Uterus (tissue), 4 donors: Measurements from ENCODE around the gene NAV3. TPM values are rescaled to one million over a fixed set of nuclear protein-coding genes. Genes with fewer than 3 reads are reported as not detected.

ENCODE experiments used
- DNase-seq, 2 donors: peaks; one replicate each; pipeline ENCODE4 v3.0.0-alpha.2; 2019 to 2020
- H3K27ac ChIP-seq, 2 donors: fragments of 200-600 bp; sonication (generic); 1 replicate in 1 of 2; 2 replicates in 1 of 2; pipeline ENCODE4 v1.5.1; 2016 to 2018
- H3K27me3 ChIP-seq, 2 donors: fragments of 200-600 bp; sonication (generic); one replicate each; pipeline ENCODE4 v1.5.1; 2018 to 2019; ENCODE audit warnings: control low read depth in 1 of 2
- H3K36me3 ChIP-seq, 2 donors: fragments of 200-600 bp; sonication (generic); one replicate each; pipeline ENCODE4 v1.5.1; 2019; ENCODE audit warnings: control low read depth in 1 of 2
- H3K4me1 ChIP-seq, 2 donors: fragments of 200-600 bp; sonication (generic); one replicate each; pipeline ENCODE4 v1.5.1; 2018 to 2019; ENCODE audit warnings: control low read depth in 1 of 2
- H3K4me3 ChIP-seq, 2 donors: fragments of 200-600 bp; sonication (generic); 1 replicate in 1 of 2; 2 replicates in 1 of 2; pipeline ENCODE4 v1.5.1; 2018 to 2019; ENCODE audit warnings: mild to moderate bottlenecking in 1 of 2
- H3K9me3 ChIP-seq, 2 donors: fragments of 200-600 bp; sonication (generic); one replicate each; pipeline ENCODE4 v1.5.1; 2019; ENCODE audit warnings: control low read depth in 1 of 2
- POLR2A ChIP-seq, 2 donors: fragments of 450-650 bp; IDR thresholded peaks; one replicate each; pipeline ENCODE4 v1.6.1; 2016; ENCODE audit warnings: antibody characterized with exemption in 2 of 2, mild to moderate bottlenecking in 1 of 2, moderate library complexity in 1 of 2
- intact Hi-C: fragments of 100-400 bp; cut with DNase I; formaldehyde crosslinking; loops from one replicate; pipeline ENCODE4 v1.15.1; 2023; ENCODE audit warnings: low total_unique reads
- total RNA-seq, 4 donors: library from RNA; depleted of rRNA in 3 of 4; stranded (reverse); fragments of >200 nt in 3 of 4; gene quantifications; one replicate each; pipeline versions ENCODE4 v1.1.0 to v1.2.4, GENCODE V29; 2014 to 2023
- TF ChIP-seq, protein P1 (sequence below), 4 experiments: fragments of 200-600 bp in 2 of 4; fragments of 450-650 bp in 2 of 4; sonication (generic) in 2 of 4; IDR thresholded peaks; one replicate each; pipeline ENCODE4 v1.5.1; 2016 to 2019; ENCODE audit warnings: antibody characterized with exemption in 4 of 4, mild to moderate bottlenecking in 2 of 4, moderate library complexity in 1 of 4
- donor health status: DM: yes; HTN: yes; CAD: no.

Gene NAV3
- total RNA-seq, 4 donors from 2014 or later = 7.2 to 33.9 (median 13.0) TPM

DNA sequence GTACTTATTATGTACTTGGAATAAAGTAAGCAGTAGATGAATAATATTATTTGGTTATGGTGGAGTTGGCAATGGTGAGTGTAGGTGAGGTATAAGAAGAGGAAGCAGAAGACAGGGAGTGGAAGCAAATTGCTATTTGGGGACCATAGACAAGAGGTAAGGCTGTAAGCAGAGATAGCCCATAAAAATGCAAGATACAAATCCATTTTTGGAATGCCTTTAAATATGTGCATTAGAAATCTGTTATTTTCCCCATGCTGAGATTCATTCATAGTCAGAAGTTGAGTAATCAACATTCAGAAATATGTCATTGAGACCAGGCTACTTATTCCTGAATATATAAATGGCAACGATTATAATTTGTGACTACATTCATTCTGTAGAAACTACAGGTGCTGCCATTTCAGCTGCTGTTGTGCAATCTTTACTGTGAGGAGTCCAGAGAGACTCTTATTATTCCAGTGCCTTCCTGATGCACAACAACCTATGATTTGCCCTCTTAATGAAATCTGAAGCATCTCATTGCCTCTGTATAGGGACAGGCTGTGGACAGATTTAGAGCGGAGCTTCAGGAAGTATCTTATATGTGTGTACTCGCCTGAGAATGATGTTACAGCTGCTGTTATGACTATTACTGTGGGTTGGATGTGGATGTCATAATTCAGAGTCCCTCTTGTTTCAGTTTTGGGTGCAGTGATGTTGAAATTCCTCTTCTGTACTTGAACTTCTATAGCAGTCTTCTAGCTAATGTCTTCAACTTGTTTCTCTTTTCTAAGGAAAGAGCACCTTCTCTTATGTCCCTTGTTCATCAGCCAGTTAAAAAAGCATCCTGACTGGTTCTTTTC lies 173.8 kb downstream of the NAV3 start:
- H3K4me3 ChIP-seq = no peak overlapping the region
- no peaks in the 10 kb centered on the region for H3K27me3 ChIP-seq
- H3K36me3 ChIP-seq = no peaks in the 10 kb centered on the region
- no peaks in the 10 kb centered on the region for H3K4me1 ChIP-seq
- intact Hi-C loops = no loop called here
- H3K27ac ChIP-seq = no peak overlapping the region
- DNase-seq = no peak
- TF ChIP-seq POLR2A (IDR thresholded peaks at IDR 0.05) = no peak
- TF ChIP-seq, protein P1, sequence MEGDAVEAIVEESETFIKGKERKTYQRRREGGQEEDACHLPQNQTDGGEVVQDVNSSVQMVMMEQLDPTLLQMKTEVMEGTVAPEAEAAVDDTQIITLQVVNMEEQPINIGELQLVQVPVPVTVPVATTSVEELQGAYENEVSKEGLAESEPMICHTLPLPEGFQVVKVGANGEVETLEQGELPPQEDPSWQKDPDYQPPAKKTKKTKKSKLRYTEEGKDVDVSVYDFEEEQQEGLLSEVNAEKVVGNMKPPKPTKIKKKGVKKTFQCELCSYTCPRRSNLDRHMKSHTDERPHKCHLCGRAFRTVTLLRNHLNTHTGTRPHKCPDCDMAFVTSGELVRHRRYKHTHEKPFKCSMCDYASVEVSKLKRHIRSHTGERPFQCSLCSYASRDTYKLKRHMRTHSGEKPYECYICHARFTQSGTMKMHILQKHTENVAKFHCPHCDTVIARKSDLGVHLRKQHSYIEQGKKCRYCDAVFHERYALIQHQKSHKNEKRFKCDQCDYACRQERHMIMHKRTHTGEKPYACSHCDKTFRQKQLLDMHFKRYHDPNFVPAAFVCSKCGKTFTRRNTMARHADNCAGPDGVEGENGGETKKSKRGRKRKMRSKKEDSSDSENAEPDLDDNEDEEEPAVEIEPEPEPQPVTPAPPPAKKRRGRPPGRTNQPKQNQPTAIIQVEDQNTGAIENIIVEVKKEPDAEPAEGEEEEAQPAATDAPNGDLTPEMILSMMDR (IDR thresholded peaks at IDR 0.05) = no peak
- H3K9me3 ChIP-seq = no peaks in the 10 kb centered on the region

DNA sequence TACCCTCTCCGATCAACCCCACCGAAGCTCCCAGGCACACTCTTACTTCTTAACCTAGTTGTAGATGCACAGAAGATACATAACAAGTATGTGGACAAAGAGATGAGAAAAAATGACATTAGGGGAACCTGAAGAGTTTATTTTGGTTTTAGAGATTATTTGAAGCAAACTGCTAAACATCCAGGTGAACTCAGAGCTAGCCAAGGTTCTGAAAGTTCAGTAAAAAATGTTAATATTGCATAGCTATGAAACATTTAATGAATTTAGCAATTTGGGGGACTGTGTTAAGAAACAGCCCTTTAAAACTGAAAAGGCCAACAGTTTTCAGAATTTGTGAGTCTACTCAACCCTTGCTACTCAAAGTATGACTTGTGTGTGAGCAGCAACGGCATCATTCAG lies 174.4 kb downstream of the NAV3 start:
- TF ChIP-seq, protein P1 (IDR thresholded peaks at IDR 0.05) = no peak
- no peak for TF ChIP-seq POLR2A (IDR thresholded peaks at IDR 0.05)
- H3K27ac ChIP-seq = no peak overlapping the region
- no peak overlapping the region for H3K4me3 ChIP-seq
- H3K4me1 ChIP-seq = no peaks in the 10 kb centered on the region
- H3K9me3 ChIP-seq = no peaks in the 10 kb centered on the region
- H3K36me3 ChIP-seq = no peaks in the 10 kb centered on the region
- no peak for DNase-seq
- intact Hi-C loops = no loop called here
- no peaks in the 10 kb centered on the region for H3K27me3 ChIP-seq

DNA sequence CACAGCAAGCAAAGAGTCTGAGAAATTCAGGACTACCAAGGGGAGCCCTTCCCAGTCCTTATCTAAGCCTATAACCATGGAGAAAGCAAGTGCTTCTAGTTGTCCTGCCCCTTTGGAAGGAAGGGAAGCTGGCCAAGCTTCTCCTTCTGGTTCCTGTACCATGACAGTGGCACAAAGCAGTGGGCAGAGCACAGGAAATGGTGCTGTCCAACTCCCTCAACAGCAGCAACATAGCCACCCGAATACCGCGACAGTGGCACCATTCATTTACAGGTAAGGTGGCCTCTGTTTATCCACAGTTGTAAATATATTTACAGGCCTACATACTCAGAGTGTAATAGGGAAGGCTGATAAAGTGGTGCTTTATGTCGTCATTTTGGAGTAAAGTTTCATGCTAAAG lies 176.5 kb downstream of the NAV3 start:
- H3K36me3 ChIP-seq = no peaks in the 10 kb centered on the region
- intact Hi-C loops = no loop called here
- no peaks in the 10 kb centered on the region for H3K4me1 ChIP-seq
- no peaks in the 10 kb centered on the region for H3K9me3 ChIP-seq
- no peak overlapping the region for H3K27ac ChIP-seq
- no peak for DNase-seq
- TF ChIP-seq, protein P1 (IDR thresholded peaks at IDR 0.05) = no peak
- no peak for TF ChIP-seq POLR2A (IDR thresholded peaks at IDR 0.05)
- H3K4me3 ChIP-seq = no peak overlapping the region
- H3K27me3 ChIP-seq = no peaks in the 10 kb centered on the region

DNA sequence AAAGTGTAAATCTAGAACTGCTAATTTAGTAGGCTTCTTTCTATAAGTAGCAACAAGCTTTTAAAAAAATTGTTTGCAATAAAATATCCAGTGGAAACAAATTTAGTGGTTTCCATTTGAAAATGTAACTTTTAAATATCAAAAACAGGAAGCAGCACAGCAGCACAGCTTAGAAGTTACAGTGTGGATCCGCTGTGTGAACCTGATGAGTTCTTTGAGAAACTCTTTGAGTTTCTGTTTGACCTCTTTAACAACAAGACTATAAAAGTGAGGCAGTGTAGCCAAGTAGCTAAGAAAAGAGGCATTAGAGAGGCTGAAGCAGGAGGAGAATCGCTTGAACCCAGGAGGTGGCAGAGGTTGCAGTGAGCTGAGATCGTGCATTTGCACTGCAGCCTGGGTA lies 178.3 kb downstream of the NAV3 start:
- Histone ChIP-seq H3K27ac (no peak overlapping the region), H3K27me3 (no peaks in the 10 kb centered on the region), H3K9me3 (no peaks in the 10 kb centered on the region), H3K4me3 (no peak overlapping the region), H3K36me3 (no peaks in the 10 kb centered on the region), H3K4me1 (no peaks in the 10 kb centered on the region)
- DNase-seq = no peak
- no peak for TF ChIP-seq POLR2A (IDR thresholded peaks at IDR 0.05)
- TF ChIP-seq, protein P1 (IDR thresholded peaks at IDR 0.05) = no peak
- intact Hi-C loops = no loop called here

DNA sequence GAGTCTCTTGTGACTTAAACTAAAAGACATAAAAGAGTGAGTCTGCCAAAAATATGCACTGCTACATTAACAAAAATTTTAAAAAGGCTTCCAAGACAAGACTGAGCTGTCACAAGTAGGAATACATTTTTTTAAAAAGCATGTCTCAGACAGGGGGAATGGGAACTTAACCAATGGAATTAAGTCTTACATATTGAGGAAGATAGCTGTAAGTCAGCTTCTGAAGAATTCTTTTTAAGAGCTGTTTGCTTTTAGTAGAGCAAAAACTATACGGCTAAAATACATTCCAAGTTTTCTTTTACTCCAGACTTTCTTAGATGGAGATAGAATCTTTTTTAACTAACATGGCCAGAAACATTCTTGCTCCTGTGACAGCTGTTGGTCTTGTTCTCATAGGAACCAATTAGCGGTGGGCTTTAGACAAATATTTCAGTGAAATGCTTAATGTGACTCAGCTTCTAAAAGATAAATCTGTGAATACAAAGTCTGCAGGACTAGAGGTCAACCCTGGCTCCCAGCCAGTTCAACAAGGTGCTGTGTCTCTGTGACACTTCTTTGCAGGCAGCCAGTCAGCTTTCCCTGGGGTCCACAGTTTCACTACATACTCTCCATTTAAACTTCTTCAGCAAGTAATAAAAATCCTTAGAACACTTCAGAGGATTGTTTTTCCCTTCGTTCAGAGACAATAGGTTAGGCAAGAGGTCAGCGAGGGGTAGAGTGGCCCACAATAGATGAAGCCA lies 187.6 kb downstream of the NAV3 start:
- no peaks in the 10 kb centered on the region for H3K9me3 ChIP-seq

More for the DNA sequence above, 187.6 kb downstream of the NAV3 start:
- DNase-seq = no peak
- Histone ChIP-seq H3K36me3 (no peaks in the 10 kb centered on the region), H3K27me3 (no peaks in the 10 kb centered on the region), H3K4me1 (no peaks in the 10 kb centered on the region), H3K27ac (no peak overlapping the region), H3K4me3 (no peak overlapping the region)
- intact Hi-C loops = no loop called here
- no peak for TF ChIP-seq POLR2A (IDR thresholded peaks at IDR 0.05)
- TF ChIP-seq, protein P1 (IDR thresholded peaks at IDR 0.05) = no peak
